Measurements from ENCODE around the gene TMEM240. TPM values are rescaled to one million over a fixed set of nuclear protein-coding genes. Genes with fewer than 3 reads are reported as not detected.
"Not testable (repeated sequence)": the region's sequence is repeated elsewhere in the genome, so short reads cannot be mapped to it uniquely, and the experiment has no call there.

The TMEM240 gene
- total RNA-seq, 4 donors from 2014 or later = 0.57 to 2.6 (median 2.0) TPM; not detected in 1

DNA sequence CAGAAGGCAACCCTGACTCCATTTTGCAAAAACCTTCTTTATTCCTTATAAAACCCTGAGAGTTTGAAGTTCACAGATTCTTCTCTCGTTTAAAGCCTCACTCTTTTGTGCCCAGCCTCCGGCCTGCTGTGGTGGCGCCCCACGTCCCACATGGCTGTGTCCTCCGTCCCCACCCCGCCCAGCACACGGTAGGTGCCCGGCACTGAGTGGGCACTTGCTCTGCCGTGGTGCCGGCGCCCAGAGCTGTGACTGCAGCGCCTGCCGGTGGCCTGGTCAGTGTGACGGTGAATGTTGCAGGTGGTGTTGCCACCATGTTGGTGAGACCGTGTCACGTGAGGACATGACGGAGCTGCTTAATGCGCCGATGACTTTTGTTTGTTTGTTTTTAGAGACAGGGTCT is 19.1 kb downstream of the TMEM240 start:
- no peak overlapping the region for H3K4me3 ChIP-seq (ENCODE audit: low read depth, poor library complexity, severe bottlenecking)
- TF ChIP-seq, protein P1, sequence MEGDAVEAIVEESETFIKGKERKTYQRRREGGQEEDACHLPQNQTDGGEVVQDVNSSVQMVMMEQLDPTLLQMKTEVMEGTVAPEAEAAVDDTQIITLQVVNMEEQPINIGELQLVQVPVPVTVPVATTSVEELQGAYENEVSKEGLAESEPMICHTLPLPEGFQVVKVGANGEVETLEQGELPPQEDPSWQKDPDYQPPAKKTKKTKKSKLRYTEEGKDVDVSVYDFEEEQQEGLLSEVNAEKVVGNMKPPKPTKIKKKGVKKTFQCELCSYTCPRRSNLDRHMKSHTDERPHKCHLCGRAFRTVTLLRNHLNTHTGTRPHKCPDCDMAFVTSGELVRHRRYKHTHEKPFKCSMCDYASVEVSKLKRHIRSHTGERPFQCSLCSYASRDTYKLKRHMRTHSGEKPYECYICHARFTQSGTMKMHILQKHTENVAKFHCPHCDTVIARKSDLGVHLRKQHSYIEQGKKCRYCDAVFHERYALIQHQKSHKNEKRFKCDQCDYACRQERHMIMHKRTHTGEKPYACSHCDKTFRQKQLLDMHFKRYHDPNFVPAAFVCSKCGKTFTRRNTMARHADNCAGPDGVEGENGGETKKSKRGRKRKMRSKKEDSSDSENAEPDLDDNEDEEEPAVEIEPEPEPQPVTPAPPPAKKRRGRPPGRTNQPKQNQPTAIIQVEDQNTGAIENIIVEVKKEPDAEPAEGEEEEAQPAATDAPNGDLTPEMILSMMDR (IDR thresholded peaks at IDR 0.05) = no peak
- TF ChIP-seq POLR2A (IDR thresholded peaks at IDR 0.05) = no peak
- intact Hi-C loops (cut with DNase I; ENCODE audit: low total_unique reads) = no loop called here
- WGBS, 2 donors = 95 to 96% methylated on average over 19 of the region's 19 CpGs
- DNase-seq (ENCODE audit: low spot score in 2 of 2) = no peak

DNA sequence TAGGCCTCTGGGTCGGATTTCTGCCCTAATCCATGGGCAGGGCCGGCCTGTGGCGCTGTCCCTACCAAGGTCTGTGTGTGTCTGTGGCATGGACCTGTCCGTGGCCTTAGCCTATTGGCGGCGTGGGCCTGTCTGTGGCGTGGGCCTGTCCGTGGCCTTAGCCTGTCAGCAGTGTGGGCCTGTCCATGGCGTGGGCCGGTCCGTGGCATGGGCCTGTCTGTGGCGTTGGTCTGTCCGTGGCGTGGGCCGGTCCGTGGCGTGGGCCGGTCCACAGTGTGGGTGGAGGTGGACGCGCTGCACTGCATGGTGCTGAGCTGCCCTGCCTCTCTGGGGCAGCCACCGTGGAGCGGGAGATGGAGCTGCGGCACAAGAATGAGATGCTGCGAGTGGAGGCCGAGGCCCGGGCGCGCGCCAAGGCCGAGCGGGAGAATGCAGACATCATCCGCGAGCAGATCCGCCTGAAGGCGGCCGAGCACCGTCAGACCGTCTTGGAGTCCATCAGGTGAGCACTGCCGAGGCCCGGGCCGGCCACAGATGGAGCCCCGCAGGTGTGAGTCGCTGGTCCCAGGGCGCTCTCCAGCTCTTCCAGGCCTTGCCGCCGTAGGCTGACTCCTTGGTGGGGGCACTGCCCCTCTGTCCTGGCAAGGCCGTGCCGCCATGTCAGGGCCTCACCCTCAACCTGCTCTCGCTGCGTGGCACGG is 20.5 kb downstream of the TMEM240 start:
- H3K4me3 ChIP-seq (ENCODE audit: low read depth, poor library complexity, severe bottlenecking); intact Hi-C loops (cut with DNase I; ENCODE audit: low total_unique reads); DNase-seq (ENCODE audit: low spot score in 2 of 2): not testable (repeated sequence)
- 97 to 98% methylated on average over 33 to 36 of the region's 51 CpGs for WGBS, 2 donors

DNA sequence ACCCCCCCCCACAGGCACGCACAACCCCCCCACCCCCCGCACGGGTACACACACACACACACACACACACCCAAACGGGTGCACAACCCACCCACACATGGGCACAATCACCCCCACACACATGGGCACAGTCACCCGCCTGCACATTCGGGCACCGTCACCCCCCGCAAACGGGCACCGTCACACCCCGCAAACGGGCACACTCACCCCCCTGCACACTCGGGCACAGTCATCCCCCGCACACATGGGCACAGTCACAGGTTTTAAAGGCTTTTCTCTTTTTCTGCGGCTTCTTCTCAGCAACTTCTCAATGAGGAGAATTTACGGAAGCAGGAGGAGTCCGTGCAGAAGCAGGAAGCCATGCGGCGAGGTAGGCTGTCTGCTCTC is 21.8 kb downstream of the TMEM240 start:
- DNase-seq (ENCODE audit: low spot score in 2 of 2); intact Hi-C loops (cut with DNase I; ENCODE audit: low total_unique reads); H3K4me3 ChIP-seq (ENCODE audit: low read depth, poor library complexity, severe bottlenecking): not testable (repeated sequence)
- 93 to 96% methylated on average over 13 to 17 of the region's 19 CpGs for WGBS, 2 donors

DNA sequence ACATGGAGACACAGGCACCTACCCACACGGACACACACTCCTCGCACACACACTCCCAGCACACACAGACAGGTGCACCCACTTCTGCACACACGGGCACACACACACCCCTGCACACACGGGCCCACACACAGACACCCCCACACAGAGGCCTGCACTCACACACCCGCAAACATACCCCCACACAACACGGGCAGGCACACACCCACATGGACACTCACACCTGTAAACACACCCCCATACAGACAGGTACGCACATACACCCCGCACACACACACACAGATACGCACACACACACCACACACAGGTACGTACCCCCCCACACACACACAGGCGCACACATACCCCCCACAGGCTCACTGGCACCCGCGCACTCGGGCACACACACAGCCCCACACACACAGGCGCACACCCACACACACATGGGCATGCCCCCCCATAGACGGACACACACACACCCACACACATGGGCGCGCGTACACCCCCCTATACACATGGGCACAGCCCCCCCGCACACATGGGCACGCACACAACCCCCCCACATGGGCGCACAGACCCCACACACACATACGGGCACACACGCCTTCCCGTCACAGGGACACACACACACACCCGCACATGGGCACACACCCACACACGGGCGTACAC is 22.3 kb downstream of the TMEM240 start:
- H3K4me3 ChIP-seq (ENCODE audit: low read depth, poor library complexity, severe bottlenecking) = no peak overlapping the region
- intact Hi-C loops (cut with DNase I; ENCODE audit: low total_unique reads) = no loop called here
- WGBS, 2 donors = 93% methylated on average over 24 to 27 of the region's 28 CpGs
- TF ChIP-seq POLR2A (IDR thresholded peaks at IDR 0.05) = no peak
- TF ChIP-seq, protein P1 (IDR thresholded peaks at IDR 0.05) = no peak
- no peak for DNase-seq (ENCODE audit: low spot score in 2 of 2)

DNA sequence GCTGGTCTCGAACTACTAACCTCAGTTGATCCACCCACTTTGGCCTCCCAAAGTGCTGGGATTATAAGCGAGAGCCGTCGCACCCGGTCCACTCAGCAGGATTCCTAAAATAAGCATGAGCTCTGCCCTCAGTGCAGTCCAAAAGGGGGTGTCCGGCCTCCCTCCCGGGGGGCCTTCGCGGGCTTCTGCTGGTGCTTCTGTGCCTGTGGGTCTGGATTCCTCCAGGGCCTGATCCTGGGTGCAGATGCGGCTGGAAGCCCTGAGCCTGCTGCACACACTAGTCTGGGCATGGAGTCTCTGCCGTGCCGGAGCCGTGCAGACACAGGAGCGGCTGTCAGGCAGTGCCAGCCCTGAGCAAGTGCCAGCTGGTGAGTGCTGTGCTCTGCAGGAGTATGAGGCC is 23.5 kb downstream of the TMEM240 start:
- 91 to 92% methylated on average over 2 to 12 of the region's 14 CpGs for WGBS, 2 donors
- intact Hi-C loops (cut with DNase I; ENCODE audit: low total_unique reads); DNase-seq (ENCODE audit: low spot score in 2 of 2); H3K4me3 ChIP-seq (ENCODE audit: low read depth, poor library complexity, severe bottlenecking): not testable (repeated sequence)

DNA sequence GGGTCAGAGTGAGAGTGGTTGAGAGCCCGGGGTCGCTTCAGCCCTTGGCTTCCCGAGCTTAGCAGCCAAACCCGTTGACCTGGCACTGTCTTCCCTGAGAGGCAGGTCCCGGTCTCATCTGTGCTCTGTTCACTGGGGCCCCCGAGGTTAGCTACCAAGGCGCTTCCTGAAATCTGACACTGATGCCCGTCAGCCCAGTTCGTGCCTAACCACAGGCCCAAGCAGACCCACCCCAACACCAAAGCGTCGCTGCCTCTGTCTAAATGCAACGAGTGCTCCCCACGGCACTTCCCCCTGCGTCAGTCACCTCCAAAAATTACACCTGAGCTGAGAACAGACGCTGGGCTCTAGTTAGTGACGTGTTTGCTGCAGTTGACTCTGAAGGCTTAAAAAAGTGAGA is 26.0 kb downstream of the TMEM240 start:
- DNase-seq (ENCODE audit: low spot score in 2 of 2); H3K4me3 ChIP-seq (ENCODE audit: low read depth, poor library complexity, severe bottlenecking); intact Hi-C loops (cut with DNase I; ENCODE audit: low total_unique reads): not testable (repeated sequence)
- 70 to 88% methylated on average over 10 to 16 of the region's 16 CpGs for WGBS, 2 donors

DNA sequence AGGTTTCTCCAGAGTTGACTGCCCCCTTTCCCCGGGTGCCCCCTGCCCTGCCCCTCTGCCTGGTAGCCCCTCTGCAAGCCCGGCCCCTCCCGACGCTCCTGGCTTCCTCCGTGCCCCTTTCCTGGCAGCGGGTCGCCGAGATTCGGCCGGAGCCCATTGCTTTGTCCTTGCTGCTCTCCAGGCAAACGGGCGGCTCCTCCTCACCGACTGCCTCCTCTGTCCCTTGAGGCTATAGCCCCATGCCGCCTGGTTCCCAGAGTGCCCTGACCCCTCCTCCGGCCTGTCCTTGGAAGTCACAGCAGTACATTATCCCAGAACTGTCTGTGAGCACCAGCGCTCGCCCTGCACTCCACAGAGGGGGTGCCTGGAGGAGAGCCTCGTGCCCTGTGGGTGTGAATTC is 26.7 kb downstream of the TMEM240 start:
- 63 to 64% methylated on average over 9 to 10 of the region's 18 CpGs for WGBS, 2 donors
- H3K4me3 ChIP-seq (ENCODE audit: low read depth, poor library complexity, severe bottlenecking); intact Hi-C loops (cut with DNase I; ENCODE audit: low total_unique reads); DNase-seq (ENCODE audit: low spot score in 2 of 2): not testable (repeated sequence)

DNA sequence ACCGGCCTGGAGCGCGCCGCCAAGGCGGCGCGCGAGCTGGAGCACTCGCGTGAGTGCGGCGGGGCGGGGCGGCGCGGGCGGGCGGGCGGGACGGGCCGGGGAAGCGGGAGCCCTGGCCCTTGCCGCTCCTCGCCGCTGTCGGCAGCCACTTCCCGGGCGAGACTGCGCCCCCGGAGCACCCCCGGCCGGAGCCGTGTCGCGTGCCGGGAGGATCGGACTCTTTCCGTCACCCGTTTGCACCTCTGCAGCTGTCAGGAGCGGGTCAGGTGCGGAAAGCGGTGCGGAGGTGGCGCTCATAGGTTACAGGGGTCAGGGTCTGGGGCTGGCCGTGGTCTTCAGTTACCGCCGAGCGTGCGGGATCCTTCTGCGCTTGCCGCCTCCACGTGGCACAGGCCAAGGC is 28.0 kb downstream of the TMEM240 start:
- intact Hi-C loops (cut with DNase I; ENCODE audit: low total_unique reads); DNase-seq (ENCODE audit: low spot score in 2 of 2): not testable (repeated sequence)
- peak overlapping the region; percentile 39 for H3K4me3 ChIP-seq (ENCODE audit: low read depth, poor library complexity, severe bottlenecking)
- 1% methylated on average over 17 of the region's 52 CpGs; no CpG with 5 or more reads in 1 of the 2 donors for WGBS, 2 donors
